IMR-90 (cell line): Measurements from ENCODE around the gene VDAC2. TPM values are rescaled to one million over a fixed set of nuclear protein-coding genes. Genes with fewer than 3 reads are reported as not detected.

Source experiments
- ATAC-seq: fragments of 200-7000 bp; cut with Tn5 transposase; 2 replicates; pipeline ENCODE4 v1.9.1; 2020; ENCODE audit warnings: low read depth, mild to moderate bottlenecking, moderate library complexity
- BruUV-seq: library from RNA; stranded (reverse); fragments of 400-500 nt; replicated peaks from 2 replicates; lab custom pipeline; 2021; lab: Mats Ljungman, UMichigan
- CTCF ChIA-PET: fragments of 300-600 bp; formaldehyde crosslinking; extraction: SDS; loops from one replicate; lab custom pipeline; 2021; ENCODE audit warnings: antibody characterized with exemption; lab: Yijun Ruan, JAX
- POLR2A ChIA-PET: fragments of 300-600 bp; sonication (Branson Sonifier 250); formaldehyde crosslinking; loops from one replicate; lab custom pipeline; 2022; ENCODE audit warnings: antibody characterized with exemption; ENCODE audit not compliant: unreplicated experiment; lab: Charles Lee
- DNase-seq: peaks from one replicate; pipeline ENCODE4 v3.0.0; 2013
- H2AFZ ChIP-seq: replicated peaks from 2 replicates; pipeline ENCODE3; 2013; ENCODE audit warnings: low read length, mild to moderate bottlenecking; ENCODE audit not compliant: poor library complexity
- H2AK5ac ChIP-seq: 2 replicates; pipeline ENCODE4 v1.6.1; 2013; ENCODE audit warnings: low read depth, low read length, inconsistent platforms
- H2AK9ac ChIP-seq: replicated peaks from 2 replicates; pipeline ENCODE3; 2013; ENCODE audit warnings: mild to moderate bottlenecking, low read depth, low read length, moderate library complexity; ENCODE audit not compliant: poor library complexity
- H2BK120ac ChIP-seq: 2 replicates; pipeline ENCODE4 v1.6.1; 2013; ENCODE audit warnings: low read depth, low read length, inconsistent platforms
- H2BK15ac ChIP-seq: 3 replicates; pipeline ENCODE4 v1.6.1; 2013; ENCODE audit warnings: low read depth, low read length, inconsistent platforms
- H2BK20ac ChIP-seq: 2 replicates; pipeline ENCODE4 v1.6.1; 2013; ENCODE audit warnings: low read depth, mild to moderate bottlenecking, inconsistent platforms, low read length, moderate library complexity
- H2BK5ac ChIP-seq: 2 replicates; pipeline ENCODE4 v1.6.1; 2013; ENCODE audit warnings: mild to moderate bottlenecking, low read depth, low read length, inconsistent platforms; ENCODE audit not compliant: poor library complexity, severe bottlenecking
- H3K14ac ChIP-seq: replicated peaks from 2 replicates; pipeline ENCODE4 v1.6.1; 2013; ENCODE audit warnings: low read depth, low read length, inconsistent platforms
- H3K18ac ChIP-seq: 2 replicates; pipeline ENCODE4 v1.6.1; 2013; ENCODE audit warnings: low read depth, low read length, control low read depth
- H3K23ac ChIP-seq: 2 replicates; pipeline ENCODE4 v1.6.1; 2013; ENCODE audit warnings: low read depth, low read length, inconsistent platforms
- H3K27ac ChIP-seq: 2 replicates; pipeline ENCODE4 v1.5.1; 2013; ENCODE audit warnings: mild to moderate bottlenecking, control low read depth, low read length; ENCODE audit not compliant: insufficient read depth
- H3K27me3 ChIP-seq: 2 replicates; pipeline ENCODE4 v1.6.1; 2013; ENCODE audit warnings: low read length; ENCODE audit not compliant: control insufficient read depth, insufficient read depth
- H3K36me3 ChIP-seq: 2 replicates; pipeline ENCODE4 v1.6.1; 2013; ENCODE audit warnings: low read length, mixed read lengths; ENCODE audit not compliant: control insufficient read depth, insufficient read depth
- H3K4ac ChIP-seq: 2 replicates; pipeline ENCODE4 v1.6.1; 2013; ENCODE audit warnings: low read depth, low read length, inconsistent platforms
- H3K4me1 ChIP-seq: 2 replicates; pipeline ENCODE4 v1.6.1; 2013; ENCODE audit warnings: low read length, mixed read lengths; ENCODE audit not compliant: control insufficient read depth, insufficient read depth
- H3K4me2 ChIP-seq: 2 replicates; pipeline ENCODE4 v1.6.1; 2013; ENCODE audit warnings: low read depth, mild to moderate bottlenecking, control low read depth, low read length, moderate library complexity
- H3K4me3 ChIP-seq: 2 replicates; pipeline ENCODE4 v1.5.1; 2013; ENCODE audit warnings: low read depth, mild to moderate bottlenecking, control low read depth, low read length, moderate library complexity; ENCODE audit not compliant: insufficient read depth
- H3K56ac ChIP-seq: 2 replicates; pipeline ENCODE4 v1.6.1; 2013; ENCODE audit warnings: low read length, inconsistent platforms; ENCODE audit not compliant: insufficient read depth; ENCODE audit errors: extremely low read depth
- H3K79me1 ChIP-seq, 2 experiments: 2 replicates each; pipeline ENCODE4 v1.6.1; 2013; ENCODE audit warnings: low read length in 2 of 2, inconsistent platforms in 1 of 2, low read depth in 1 of 2
- H3K9ac ChIP-seq: 2 replicates; pipeline ENCODE4 v1.6.1; 2013; ENCODE audit warnings: low read depth, low read length, control low read depth
- H3K9me1 ChIP-seq: 2 replicates; pipeline ENCODE4 v1.6.1; 2013; ENCODE audit warnings: low read length, inconsistent platforms; ENCODE audit not compliant: insufficient read depth
- H3K9me3 ChIP-seq: 2 replicates; pipeline ENCODE4 v1.6.1; 2013; ENCODE audit warnings: low read length; ENCODE audit not compliant: control insufficient read depth, insufficient read depth
- H4K20me1 ChIP-seq: 2 replicates; pipeline ENCODE4 v1.6.1; 2013; ENCODE audit warnings: low read length, inconsistent platforms; ENCODE audit not compliant: insufficient read depth
- H4K5ac ChIP-seq: 2 replicates; pipeline ENCODE4 v1.6.1; 2013; ENCODE audit warnings: mild to moderate bottlenecking, low read depth, low read length, control low read depth
- H4K8ac ChIP-seq, 2 experiments: 2 replicates each; pipeline ENCODE4 v1.6.1; 2013; ENCODE audit warnings: low read depth in 2 of 2, low read length in 2 of 2, control low read depth in 1 of 2, inconsistent platforms in 1 of 2
- H4K91ac ChIP-seq: 2 replicates; pipeline ENCODE4 v1.6.1; 2013; ENCODE audit warnings: low read depth, low read length, inconsistent platforms; ENCODE audit not compliant: insufficient read depth
- BHLHE40 ChIP-seq: fragments of 150-350 bp; IDR thresholded peaks from 2 replicates; pipeline ENCODE4 v1.6.1; 2016; ENCODE audit warnings: mild to moderate bottlenecking, low read depth, low read length
- CTCF ChIP-seq: conservative IDR thresholded peaks from 2 replicates; pipeline ENCODE4 v1.5.1; 2012; ENCODE audit warnings: mild to moderate bottlenecking, low read depth, low read length, improper control_type of control experiment
- FOS ChIP-seq: fragments of 150-350 bp; IDR thresholded peaks from 2 replicates; pipeline ENCODE4 v1.6.1; 2016; ENCODE audit warnings: low read depth, low read length
- WGBS, 2 experiments: methylation state at CpG; one replicate each; pipeline versions ENCODE4 v1.1.5 to v1.1.7; 2013; ENCODE audit warnings: missing lambda C conversion rate in 2 of 2; ENCODE audit not compliant: insufficient read length in 1 of 2; ENCODE audit errors: extremely low coverage in 2 of 2; 5-methylcytosine and 5-hydroxymethylcytosine counted together
- dilution Hi-C: fragments of 300-500 bp; cut with HindIII; formaldehyde crosslinking; loops from one replicate; pipeline ENCODE4 v1.14.3; 2018; ENCODE audit warnings: low sequenced_read_pairs; ENCODE audit not compliant: unreplicated experiment
- in situ Hi-C: fragments of 300-500 bp; cut with MboI; formaldehyde crosslinking; loops from 3 replicates; pipeline ENCODE4 v1.14.3; 2019; ENCODE audit warnings: low sequenced_read_pairs, inconsistent platforms, mixed read lengths
- intact Hi-C: fragments of 100-400 bp; cut with micrococcal nuclease; formaldehyde crosslinking; loops from 2 replicates; pipeline ENCODE4 v1.10.0; 2022
- polyA plus RNA-seq, 3 experiments: library from polyadenylated mRNA; depleted of rRNA; stranded (reverse); fragments of >200 nt; gene quantifications; 2 replicates each; pipeline ENCODE4 v1.2.3, GENCODE V29; 2012; ENCODE audit warnings: low replicate concordance in 1 of 3
- total RNA-seq: library from RNA; depleted of rRNA; stranded (reverse); fragments of >200 nt; gene quantifications from 2 replicates; pipeline ENCODE4 v1.2.3, GENCODE V29; 2012

The VDAC2 gene
- total and polyA plus RNA-seq, 2 of the 4 experiments (the other 2 are of a cell fraction): 122 to 139 TPM

- no peak for TF ChIP-seq FOS
Measured at GRCh38 chr10:75238182-75239095, 27.8 kb downstream of the VDAC2 start (continued).

- Histone ChIP-seq H2BK5ac (no peak overlapping the region), H3K4me3 (no peak overlapping the region), H4K8ac (no peak overlapping the region), H3K4ac (no peak overlapping the region), H3K4me2 (no peak overlapping the region), H2AFZ (no peak overlapping the region), H3K27me3 (no peaks in the 10 kb centered on the region), H2BK20ac (no peak overlapping the region), H3K79me1 (peaks cover 0 to 5% of the 10 kb centered on the region in 2 experiments; a peak in 1 of 4 replicates), H3K27ac (no peak overlapping the region), H2AK5ac (no peak overlapping the region), H4K5ac (no peak overlapping the region), H3K4me1 (peaks cover 10% of the 10 kb centered on the region), H2BK120ac (no peak overlapping the region), H4K91ac (no peak overlapping the region), H2AK9ac (no peak overlapping the region), H3K9ac (no peak overlapping the region), H3K9me3 (peaks cover 1% of the 10 kb centered on the region; the same call in 1 of the 2 replicates), H3K23ac (no peak overlapping the region), H3K14ac (no peak overlapping the region), H4K20me1 (no peaks in the 10 kb centered on the region), H3K18ac (no peak overlapping the region), H2BK15ac (no peak overlapping the region), H3K56ac (no peak overlapping the region), H3K36me3 (no peaks in the 10 kb centered on the region), H3K9me1 (no peaks in the 10 kb centered on the region)
- CTCF ChIA-PET: no interaction called here
- intact Hi-C loops: loop anchor here (5.0 to 10.0 kb wide), 6 partner anchors 63 to 1094 kb away; partner anchors contain the start of gene KAT6B
- dilution Hi-C loops: no loop called here
- DNase-seq (no peak), ATAC-seq (no peak)
- no TSS peak for BruUV-seq
- POLR2A ChIA-PET: interaction anchor here (0.6 kb wide), 1 partner anchor 53 kb away, joined by 3 read pairs; no protein-coding TSS in a partner anchor
- WGBS, 2 experiments: 96% methylated on average over 4 of the region's 11 CpGs; no CpG with 5 or more reads in 1 of the 2 experiments
- in situ Hi-C loops: loop anchor here (10.0 kb wide), 2 partner anchors 214 to 994 kb away; no protein-coding TSS in a partner anchor
- TF ChIP-seq BHLHE40 (no peak), CTCF (no peak)
Measured at GRCh38 chr10:75239096-75239790, 28.6 kb downstream of the VDAC2 start.
